Ammon's horn (tissue), 1 donor: ENCODE results near the gene GALT.
A peak's percentile ranks its signal among the peaks of the same experiment; 100 is the strongest.

Experiments
- DNase-seq: peaks from one replicate; pipeline ENCODE4 v3.0.0-alpha.2; 2016; ENCODE audit warnings: low spot score

Gene GALT

GRCh38 chr9:34646211-34647083 is at the start of gene GALT:
TSS of gene GALT (plus strand) at chr9:34646675. CDS start at chr9:34646705, 30 bp downstream.
- peak; percentile 91 for DNase-seq

GRCh38 chr9:34599546-34599945 is 46.9 kb upstream of the GALT start:
- DNase-seq = no peak

DNA sequence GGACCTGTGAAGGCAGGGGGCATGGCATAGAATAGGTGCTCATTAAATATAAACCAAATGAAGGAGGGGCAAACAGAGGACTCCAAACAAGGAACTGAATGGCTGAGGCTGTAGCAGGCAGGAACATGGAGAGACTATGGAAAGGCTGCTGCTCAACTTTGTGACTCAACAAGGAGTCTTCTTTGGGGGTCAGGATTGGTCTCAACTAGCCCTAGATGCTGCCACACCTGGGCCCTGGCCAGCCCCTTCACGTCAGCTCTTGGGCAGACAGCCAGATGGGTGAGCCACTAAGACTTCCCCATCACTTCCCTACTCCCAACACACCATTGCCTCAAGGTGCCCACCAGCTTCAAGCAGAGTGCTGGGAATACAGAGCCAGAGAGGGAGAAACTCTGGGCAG is 45.6 kb upstream of the GALT start:
- DNase-seq = no peak

GRCh38 chr9:34601937-34602573 is 44.4 kb upstream of the GALT start:
- DNase-seq = no peak

DNA sequence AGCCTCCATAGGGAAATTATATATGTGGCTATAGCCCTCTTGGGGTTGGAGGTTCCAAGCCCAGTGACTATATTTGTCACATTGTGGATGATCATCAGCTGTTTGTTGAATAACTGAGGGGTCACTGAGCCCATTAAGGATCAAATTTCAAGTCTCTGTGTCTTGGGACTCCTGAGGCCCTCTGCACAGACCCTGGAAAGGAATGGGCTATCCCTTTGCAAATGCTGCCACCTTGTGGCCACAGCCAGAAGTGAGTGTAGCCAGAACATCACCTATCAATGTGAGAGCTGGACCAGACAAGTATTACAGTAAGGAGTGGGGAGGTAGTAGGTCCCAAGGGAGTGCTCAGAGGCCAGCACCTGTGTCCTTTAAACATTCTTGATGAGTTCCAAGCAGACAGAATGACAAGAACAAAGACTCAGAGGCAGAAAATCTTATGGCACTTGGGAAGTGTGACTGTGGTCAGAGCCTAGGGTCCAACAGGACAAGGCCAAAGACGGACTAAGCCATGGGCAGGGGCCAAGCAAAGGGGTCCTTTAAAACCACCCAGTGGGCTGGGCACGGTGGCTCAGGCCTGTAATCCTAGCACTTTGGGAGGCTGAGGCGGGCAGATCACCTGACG is 42.8 kb upstream of the GALT start:
- DNase-seq = peak; percentile 90

- no peak for DNase-seq
Measured at GRCh38 chr9:34606190-34606589, 40.3 kb upstream of the GALT start.

DNA sequence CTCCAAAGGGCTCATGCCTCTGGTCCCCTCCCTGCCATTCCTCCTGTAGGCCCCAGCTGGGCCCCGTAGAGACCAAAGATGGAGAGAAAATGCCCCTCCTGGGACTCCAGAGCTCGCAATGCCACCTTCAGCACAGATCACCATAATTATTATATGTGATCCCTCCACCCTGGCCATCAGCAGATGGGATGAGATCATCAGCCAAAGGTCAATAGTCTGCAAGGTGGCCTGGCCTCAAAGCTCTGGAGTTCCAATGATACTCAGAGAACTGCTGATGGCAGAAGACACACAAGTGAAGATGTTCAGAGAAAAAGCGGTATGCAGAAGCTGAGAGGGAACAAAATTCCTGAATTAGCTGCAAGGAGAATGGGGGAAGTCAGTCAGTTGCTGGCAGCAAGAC is 39.6 kb upstream of the GALT start:
- no peak for DNase-seq

- DNase-seq = no peak
Measured at GRCh38 chr9:34607331-34607730, 39.1 kb upstream of the GALT start.

DNA sequence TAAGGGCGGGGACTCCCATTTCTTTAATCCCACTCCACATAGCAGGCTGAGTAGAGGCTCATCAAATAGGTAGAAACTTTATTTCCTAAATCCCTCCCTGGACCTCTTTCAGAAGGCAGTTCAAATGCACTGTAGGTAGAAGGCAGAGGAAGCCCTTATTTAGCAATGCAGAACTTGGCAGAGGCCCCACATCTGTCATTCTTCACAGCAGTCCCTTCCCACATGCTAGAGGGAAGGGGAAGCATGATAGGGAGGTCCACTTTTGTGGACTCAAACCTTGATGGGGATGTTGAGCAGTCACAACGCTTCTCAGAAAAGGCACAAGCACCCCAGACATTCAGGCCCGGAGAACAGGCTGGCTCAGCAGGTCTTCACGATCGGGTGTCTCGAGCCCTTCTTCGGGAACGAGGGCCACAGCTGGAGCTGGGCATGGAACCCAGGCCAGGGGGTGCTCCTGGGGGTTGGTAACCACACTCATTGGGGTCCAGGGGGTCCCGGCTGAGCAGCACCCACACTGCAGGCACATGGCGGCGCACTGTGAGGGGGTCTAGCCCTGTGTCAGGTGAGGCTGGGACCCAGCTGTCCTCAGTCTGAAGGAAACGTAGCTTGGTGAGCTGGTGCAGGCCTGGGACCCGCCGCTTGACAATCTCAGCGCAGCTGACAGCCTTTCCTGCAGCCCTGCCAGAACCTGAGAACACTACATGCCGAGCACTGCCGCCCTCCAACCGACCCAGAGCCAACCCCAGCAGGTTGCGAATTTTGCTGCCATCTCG is 35.9 kb upstream of the GALT start:
- no peak for DNase-seq

DNA sequence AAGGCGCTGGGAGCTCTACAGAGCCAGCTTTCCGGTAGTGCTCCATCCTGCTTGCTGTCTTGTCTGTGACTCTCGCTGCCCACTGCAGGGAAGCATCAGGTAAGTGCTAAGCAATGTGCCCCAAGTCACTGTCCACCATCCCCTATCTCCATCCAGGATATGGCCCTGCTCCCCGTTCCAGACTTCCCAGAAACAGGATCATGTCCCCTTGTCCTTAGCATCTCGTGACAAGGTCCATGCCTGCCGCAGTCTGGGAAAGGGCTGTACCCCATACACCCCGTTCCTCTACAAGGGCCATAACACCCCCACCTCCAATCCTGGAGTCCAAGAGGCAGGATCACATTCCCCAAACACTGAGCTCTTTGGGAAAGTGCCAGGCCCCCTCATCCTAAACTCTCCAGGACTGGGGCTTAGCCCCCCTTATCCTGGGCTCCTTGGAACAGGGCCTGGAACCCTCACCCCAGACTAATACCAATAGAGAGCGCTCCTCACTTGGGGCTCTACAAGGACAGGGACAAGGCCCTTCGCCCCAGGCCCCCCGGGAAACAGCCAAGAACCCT is 35.1 kb upstream of the GALT start:
- no peak for DNase-seq

DNA sequence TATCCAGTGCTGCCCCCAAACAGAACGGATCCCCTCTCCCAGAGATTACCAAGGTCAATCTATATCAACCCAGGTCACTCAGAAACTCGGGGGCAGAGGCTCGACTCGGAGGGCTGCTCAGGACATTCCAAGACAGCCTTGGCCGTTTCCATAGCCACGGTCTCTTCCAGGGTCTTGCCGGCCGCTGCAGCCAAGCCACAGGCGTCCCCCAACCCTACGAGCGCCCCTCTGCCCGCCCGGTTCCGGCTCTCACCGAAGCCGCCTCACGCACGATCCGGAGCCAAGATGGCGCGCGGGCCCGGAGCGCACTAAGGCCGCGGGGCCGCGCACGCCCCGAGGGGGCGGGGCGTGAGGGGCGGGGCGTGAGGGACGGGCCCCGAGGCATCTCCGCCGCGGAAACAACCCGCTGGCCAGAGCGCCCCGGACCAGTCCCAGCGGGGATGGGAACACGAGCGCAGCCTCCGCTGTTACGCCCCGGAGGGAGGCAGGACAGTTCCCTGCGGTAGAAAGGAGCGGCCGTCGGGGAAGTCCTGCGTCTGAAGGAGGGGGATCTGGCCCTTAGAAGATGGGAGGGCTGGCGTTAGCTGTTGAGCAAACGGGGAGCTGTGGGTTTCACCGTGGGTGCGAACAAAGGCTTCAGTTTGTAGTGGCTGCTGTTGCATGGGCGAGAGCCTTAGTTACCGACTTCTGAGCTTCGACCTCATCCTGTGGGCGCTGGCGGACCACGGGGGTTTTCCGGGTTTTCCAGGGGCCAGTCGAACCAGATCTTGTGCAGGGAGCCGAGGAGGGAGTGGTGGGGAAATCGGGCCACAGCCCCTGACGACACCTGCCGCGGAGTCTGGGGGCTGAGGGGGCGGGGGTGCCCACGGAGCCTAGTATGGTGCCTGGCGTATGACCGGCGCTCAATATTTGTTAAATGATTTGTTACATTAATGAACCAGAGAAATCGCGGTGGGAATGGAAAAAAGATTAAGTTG is 34.4 kb upstream of the GALT start, which contains the start of gene RPP25L:
Gene RPP25L, minus strand, starts transcription at position 287 of the 977 bp plus-strand sequence. CDS start 801 bp downstream, outside the sequence.
- DNase-seq = peak; percentile 90

DNA sequence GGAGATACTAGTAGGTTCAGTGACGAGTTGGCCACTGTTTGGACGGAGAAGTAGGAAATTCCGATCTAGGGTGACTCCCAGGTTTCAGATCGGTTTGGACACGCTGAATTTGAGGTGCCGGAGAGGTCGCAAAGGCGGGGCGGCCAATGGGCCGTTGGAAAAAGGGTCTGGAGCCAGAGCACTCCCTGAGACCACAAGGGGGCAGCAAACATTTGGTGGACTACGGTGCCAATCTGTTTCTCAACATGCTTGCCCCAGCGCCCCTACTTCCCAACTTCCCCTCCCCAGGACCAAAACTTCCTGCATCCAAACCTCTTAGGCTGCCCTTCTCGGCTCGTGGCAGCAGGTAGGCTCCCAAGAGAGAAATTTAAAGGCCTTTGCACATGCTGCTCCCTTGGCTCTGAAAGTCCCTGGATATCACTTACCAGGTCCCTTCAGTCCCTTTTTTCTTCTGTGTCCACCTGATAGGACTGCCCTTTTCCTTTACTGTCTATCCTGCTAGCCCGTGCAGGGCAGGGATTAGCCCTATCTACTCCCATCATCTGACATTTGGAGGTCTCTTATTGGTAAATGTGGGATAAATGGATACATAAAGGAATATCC is 33.6 kb upstream of the GALT start:
- peak; percentile 90 for DNase-seq

DNA sequence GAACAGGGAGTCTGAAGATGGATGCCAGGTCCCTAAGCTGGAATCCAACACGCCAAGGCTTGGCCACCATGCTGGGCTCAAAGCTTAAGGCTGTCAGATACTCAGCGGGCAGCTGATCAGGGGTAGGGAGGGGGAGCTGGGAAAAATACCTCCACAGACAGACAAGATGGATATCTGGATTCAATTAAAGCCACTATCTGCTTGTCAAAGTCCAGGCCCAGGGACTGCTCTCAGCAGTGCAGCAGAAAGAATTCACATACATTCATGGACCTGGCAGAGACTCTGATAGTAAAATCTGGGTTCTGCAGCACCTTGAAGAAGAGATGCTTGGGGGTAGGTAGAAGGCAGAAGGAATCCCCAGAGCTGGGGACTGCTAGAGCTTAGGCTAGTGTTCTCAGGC is 31.3 kb upstream of the GALT start:
- DNase-seq = no peak

GRCh38 chr9:34620061-34620994 is 26.1 kb upstream of the GALT start, which contains the start of gene DCTN3:
TSS of gene DCTN3 (minus strand) at chr9:34620495. CDS start at chr9:34620464, 31 bp downstream.
- peak; percentile 99 for DNase-seq

GRCh38 chr9:34623374-34624235 is 22.9 kb upstream of the GALT start:
- no peak for DNase-seq

DNA sequence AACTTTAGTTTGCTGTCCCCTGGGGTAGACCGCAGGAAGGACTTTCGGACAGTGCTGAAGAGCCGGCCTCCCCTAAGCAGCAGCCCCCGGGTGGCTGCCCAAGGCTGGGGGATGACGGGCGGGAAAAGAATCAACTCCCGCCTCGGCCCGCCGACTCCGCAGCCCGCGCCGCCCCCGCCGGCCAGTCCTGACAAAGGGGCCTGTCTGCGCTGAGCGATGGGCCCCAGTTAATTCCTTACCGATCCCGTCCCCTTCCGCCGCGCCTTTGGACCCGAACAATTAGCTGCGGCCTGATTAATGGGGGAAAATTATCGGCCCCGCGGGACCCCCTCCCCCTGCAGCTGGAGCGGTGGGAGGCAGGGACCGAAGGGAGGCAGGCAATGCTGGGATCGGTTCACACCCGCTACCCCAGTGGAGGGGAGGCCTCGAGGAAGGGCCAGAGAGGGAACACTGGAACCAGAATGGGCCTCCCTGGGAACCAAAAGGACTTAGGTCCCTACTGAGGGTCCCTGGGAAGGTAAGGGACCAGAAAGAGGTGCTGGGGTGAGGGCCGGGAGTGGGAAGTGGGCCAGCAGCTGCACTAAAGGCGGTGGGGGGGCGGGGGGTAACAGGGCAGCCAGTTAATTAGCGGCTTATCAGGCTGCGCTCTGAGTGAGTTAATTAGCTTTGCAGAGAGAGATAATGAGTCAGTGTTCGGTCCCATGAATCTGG is 21.8 kb upstream of the GALT start:
- no peak for DNase-seq

DNA sequence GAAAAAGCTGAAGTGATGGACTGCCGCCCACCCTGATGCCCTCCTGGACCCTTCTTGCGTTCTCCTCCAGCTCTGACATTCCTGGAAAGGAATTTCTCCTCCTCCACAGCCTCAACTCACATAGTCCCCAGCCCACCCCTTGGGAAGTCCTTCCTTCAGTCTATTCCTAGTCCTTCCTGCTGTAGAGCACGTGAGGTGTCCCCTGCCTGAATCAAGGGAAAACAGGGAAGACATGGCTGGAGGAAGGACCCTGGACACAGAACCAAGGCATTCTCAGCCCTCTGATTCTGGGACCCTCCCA is 21.3 kb upstream of the GALT start:
- DNase-seq = no peak
